GM12878 (cell line): ENCODE results near the gene FYB1. TPM values are rescaled to one million over a fixed set of nuclear protein-coding genes. Genes with fewer than 3 reads are reported as not detected.

Experiments used
- ATAC-seq: fragments of 200-7000 bp; cut with Tn5 transposase; 3 replicates; pipeline ENCODE4 v1.9.1; 2020; ENCODE audit warnings: mild to moderate bottlenecking, moderate library complexity
- BruUV-seq: library from RNA; stranded (reverse); fragments of 400-500 nt; replicated peaks from 2 replicates; lab custom pipeline; 2021; lab: Mats Ljungman, UMichigan
- CTCF ChIA-PET: fragments of 300-600 bp; sonication (Branson Sonifier 250); formaldehyde crosslinking; extraction: SDS; loops from one replicate; lab custom pipeline; 2021; ENCODE audit warnings: inconsistent platforms; lab: Yijun Ruan, JAX
- POLR2A ChIA-PET: fragments of 350-600 bp; formaldehyde crosslinking; extraction: SDS; loops from one replicate; lab custom pipeline; 2021; ENCODE audit warnings: inconsistent platforms; lab: Charles Lee
- RAD21 ChIA-PET: fragments of 300-600 bp; sonication (Branson Sonifier 250); formaldehyde crosslinking; loops from one replicate; lab custom pipeline; 2023; ENCODE audit warnings: antibody characterized with exemption; ENCODE audit not compliant: unreplicated experiment; lab: Charles Lee
- SMC1A ChIA-PET: fragments of 300-600 bp; sonication (Branson Sonifier 250); formaldehyde crosslinking; loops from one replicate; lab custom pipeline; 2023; ENCODE audit not compliant: unreplicated experiment, uncharacterized antibody; lab: Charles Lee
- DNase-seq: peaks from one replicate; pipeline ENCODE4 v3.0.0-alpha.2; 2011; ENCODE audit warnings: low read depth, low spot score
- FAIRE-seq: peaks from 3 replicates; lab custom pipeline; 2011; peaks lifted over from hg19 to GRCh38; lab: Jason Lieb, UNC
- H2AFZ ChIP-seq: 2 replicates; pipeline ENCODE4 v1.6.0; 2011; ENCODE audit warnings: low read depth, low read length, control low read depth; ENCODE audit not compliant: control insufficient read depth
- H3K27ac ChIP-seq: 2 replicates; pipeline ENCODE4 v1.5.1; 2011; ENCODE audit warnings: control low read depth; ENCODE audit not compliant: control insufficient read depth, insufficient read depth
- H3K27me3 ChIP-seq, 2 experiments: replicated peaks in 1 of 2; 2 replicates each; pipeline versions ENCODE4 v1.6.0 to v1.6.1; 2011; ENCODE audit warnings: low read length in 1 of 2; ENCODE audit not compliant: control insufficient read depth in 2 of 2, insufficient read depth in 2 of 2
- H3K36me3 ChIP-seq, 2 experiments: 2 replicates each; pipeline ENCODE4 v1.5.1; 2011; ENCODE audit warnings: low read length in 1 of 2; ENCODE audit not compliant: control insufficient read depth in 2 of 2, insufficient read depth in 2 of 2
- H3K4me1 ChIP-seq: 2 replicates; pipeline ENCODE4 v1.6.1; 2011; ENCODE audit warnings: mild to moderate bottlenecking, low read length, moderate library complexity, mixed read lengths; ENCODE audit not compliant: control insufficient read depth, insufficient read depth
- H3K4me2 ChIP-seq: 2 replicates; pipeline ENCODE4 v1.6.0; 2011; ENCODE audit warnings: control low read depth; ENCODE audit not compliant: control insufficient read depth, insufficient read depth
- H3K4me3 ChIP-seq: fragments of 200-600 bp; sonication (generic); 2 replicates; pipeline ENCODE4 v1.5.1; 2016
- H3K79me2 ChIP-seq: 2 replicates; pipeline ENCODE4 v1.6.0; 2011; ENCODE audit warnings: low read length; ENCODE audit not compliant: control insufficient read depth, insufficient read depth
- H3K9ac ChIP-seq: 2 replicates; pipeline ENCODE4 v1.8.0; 2011; ENCODE audit warnings: low read length, control low read depth, mixed read lengths; ENCODE audit not compliant: control insufficient read depth, insufficient read depth
- H3K9me3 ChIP-seq: replicated peaks from 3 replicates; pipeline ENCODE4 v1.5.1; 2011; ENCODE audit warnings: mild to moderate bottlenecking, low read length; ENCODE audit not compliant: control insufficient read depth, insufficient read depth
- H4K20me1 ChIP-seq: 2 replicates; pipeline ENCODE4 v1.6.0; 2011; ENCODE audit not compliant: control insufficient read depth, insufficient read depth
- NFYB ChIP-seq: IDR thresholded peaks from 2 replicates; pipeline ENCODE4 v1.6.1; 2011; ENCODE audit warnings: low read depth, mild to moderate bottlenecking, low read length, improper control_type of control experiment, moderate library complexity; ENCODE audit not compliant: insufficient read depth
- WGBS: methylation state at CpG from one replicate; pipeline ENCODE4 v1.1.6; 2016; ENCODE audit warnings: low lambda C conversion rate; ENCODE audit not compliant: insufficient replicate concordance, insufficient coverage; ENCODE audit errors: missing lambda C conversion rate; 5-methylcytosine and 5-hydroxymethylcytosine counted together
- in situ Hi-C: fragments of 300-500 bp; cut with MboI; formaldehyde crosslinking; loops from 9 replicates; pipeline ENCODE4 v1.14.3; 2018; ENCODE audit warnings: mixed read lengths
- intact Hi-C: fragments of 100-400 bp; cut with micrococcal nuclease; formaldehyde crosslinking; loops from one replicate; pipeline ENCODE4 v1.14.2; 2022; ENCODE audit not compliant: unreplicated experiment
- polyA plus RNA-seq, 11 experiments: library from polyadenylated mRNA; depleted of rRNA in 4 of 11; unstranded in 6 of 11; stranded (reverse) in 5 of 11; fragments of >200 nt; fragmentation: Nextera tagmentation in 4 of 11; fragmentation: Illumina TruSeq in 1 of 11; extraction: Ambion mirVana in 4 of 11; extraction: Trizol in 1 of 11; gene quantifications; 1 replicate in 1 of 11; 2 replicates in 10 of 11; pipeline versions ENCODE4 v1.2.1 to v1.2.3, GENCODE V29; 2011 to 2016; ENCODE audit warnings: inconsistent platforms in 2 of 11, missing spikeins in 2 of 11, low read depth in 1 of 11
- total RNA-seq, 4 experiments: library from RNA; depleted of rRNA in 3 of 4; stranded (reverse); fragments of >200 nt in 3 of 4; fragmentation: Illumina TruSeq in 1 of 4; extraction: Trizol in 1 of 4; gene quantifications; 2 replicates each; pipeline versions ENCODE4 v1.2.1 to v1.2.3, GENCODE V29; 2013 to 2021
- TF ChIP-seq, protein P1 (sequence below): IDR thresholded peaks from 2 replicates; pipeline ENCODE4 v1.6.1; 2011; ENCODE audit warnings: mild to moderate bottlenecking, low read depth, low read length, moderate library complexity; ENCODE audit not compliant: insufficient replicate concordance
- TF ChIP-seq, protein P2 (sequence below): fragments of 450-650 bp; IDR thresholded peaks from 2 replicates; pipeline ENCODE4 v1.6.1; 2016; ENCODE audit warnings: mild to moderate bottlenecking, moderate library complexity, borderline replicate concordance
- TF ChIP-seq, protein P3 (sequence below): IDR thresholded peaks from 2 replicates; pipeline ENCODE4 v1.6.1; 2012; ENCODE audit warnings: low read length, inconsistent platforms
- TF ChIP-seq, protein P4 (sequence below): fragments of 450-650 bp; IDR thresholded peaks from 2 replicates; pipeline ENCODE4 v1.6.1; 2017; ENCODE audit warnings: borderline replicate concordance
- TF ChIP-seq, protein P5 (sequence below): IDR thresholded peaks from 2 replicates; pipeline ENCODE4 v1.6.1; 2012; ENCODE audit warnings: low read depth, low read length, improper control_type of control experiment
- TF ChIP-seq, protein P6 (sequence below): fragments of 450-650 bp; IDR thresholded peaks from 2 replicates; pipeline ENCODE4 v1.6.1; 2017; ENCODE audit warnings: mild to moderate bottlenecking, moderate library complexity

Gene FYB1
- total and polyA plus RNA-seq, 10 of the 15 experiments (the other 5 are each of a cell fraction or from before 2014, with no cell fraction given) = 0.06 to 4.3 (median 0.25) TPM; not detected in 2

DNA sequence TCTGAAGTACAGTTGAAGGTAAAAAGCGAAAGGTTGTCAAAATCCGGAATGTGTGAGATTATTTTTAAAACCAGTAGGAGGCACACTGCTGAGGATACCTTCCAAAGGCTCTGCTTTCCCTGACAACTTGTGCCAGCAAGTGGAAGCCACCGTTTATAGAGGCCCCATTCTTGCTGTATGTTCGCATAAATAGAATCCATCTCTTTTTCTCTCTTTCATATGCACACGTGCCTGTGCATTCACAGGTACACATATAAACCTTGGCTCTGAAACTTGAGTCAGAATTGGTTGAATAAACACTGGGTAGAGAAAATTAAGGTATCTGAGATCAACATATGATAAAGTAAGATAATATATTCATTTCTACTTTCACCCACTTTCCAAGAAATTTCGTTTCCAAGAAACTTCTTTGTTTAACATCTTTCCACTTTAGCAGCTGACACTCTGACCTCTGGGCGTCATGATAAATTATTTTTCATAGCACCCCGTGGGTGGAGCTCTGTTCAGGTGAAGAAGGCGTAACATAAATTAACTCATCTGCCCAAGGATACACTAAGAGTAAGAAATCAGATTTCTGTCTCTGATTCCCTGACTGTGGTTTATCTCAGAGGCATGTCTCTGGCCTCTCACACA lies 81.4 kb downstream of the FYB1 start (continued):
- TF ChIP-seq, protein P1, sequence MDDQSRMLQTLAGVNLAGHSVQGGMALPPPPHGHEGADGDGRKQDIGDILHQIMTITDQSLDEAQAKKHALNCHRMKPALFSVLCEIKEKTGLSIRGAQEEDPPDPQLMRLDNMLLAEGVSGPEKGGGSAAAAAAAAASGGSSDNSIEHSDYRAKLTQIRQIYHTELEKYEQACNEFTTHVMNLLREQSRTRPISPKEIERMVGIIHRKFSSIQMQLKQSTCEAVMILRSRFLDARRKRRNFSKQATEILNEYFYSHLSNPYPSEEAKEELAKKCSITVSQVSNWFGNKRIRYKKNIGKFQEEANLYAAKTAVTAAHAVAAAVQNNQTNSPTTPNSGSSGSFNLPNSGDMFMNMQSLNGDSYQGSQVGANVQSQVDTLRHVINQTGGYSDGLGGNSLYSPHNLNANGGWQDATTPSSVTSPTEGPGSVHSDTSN = no peak
- TF ChIP-seq, protein P2, sequence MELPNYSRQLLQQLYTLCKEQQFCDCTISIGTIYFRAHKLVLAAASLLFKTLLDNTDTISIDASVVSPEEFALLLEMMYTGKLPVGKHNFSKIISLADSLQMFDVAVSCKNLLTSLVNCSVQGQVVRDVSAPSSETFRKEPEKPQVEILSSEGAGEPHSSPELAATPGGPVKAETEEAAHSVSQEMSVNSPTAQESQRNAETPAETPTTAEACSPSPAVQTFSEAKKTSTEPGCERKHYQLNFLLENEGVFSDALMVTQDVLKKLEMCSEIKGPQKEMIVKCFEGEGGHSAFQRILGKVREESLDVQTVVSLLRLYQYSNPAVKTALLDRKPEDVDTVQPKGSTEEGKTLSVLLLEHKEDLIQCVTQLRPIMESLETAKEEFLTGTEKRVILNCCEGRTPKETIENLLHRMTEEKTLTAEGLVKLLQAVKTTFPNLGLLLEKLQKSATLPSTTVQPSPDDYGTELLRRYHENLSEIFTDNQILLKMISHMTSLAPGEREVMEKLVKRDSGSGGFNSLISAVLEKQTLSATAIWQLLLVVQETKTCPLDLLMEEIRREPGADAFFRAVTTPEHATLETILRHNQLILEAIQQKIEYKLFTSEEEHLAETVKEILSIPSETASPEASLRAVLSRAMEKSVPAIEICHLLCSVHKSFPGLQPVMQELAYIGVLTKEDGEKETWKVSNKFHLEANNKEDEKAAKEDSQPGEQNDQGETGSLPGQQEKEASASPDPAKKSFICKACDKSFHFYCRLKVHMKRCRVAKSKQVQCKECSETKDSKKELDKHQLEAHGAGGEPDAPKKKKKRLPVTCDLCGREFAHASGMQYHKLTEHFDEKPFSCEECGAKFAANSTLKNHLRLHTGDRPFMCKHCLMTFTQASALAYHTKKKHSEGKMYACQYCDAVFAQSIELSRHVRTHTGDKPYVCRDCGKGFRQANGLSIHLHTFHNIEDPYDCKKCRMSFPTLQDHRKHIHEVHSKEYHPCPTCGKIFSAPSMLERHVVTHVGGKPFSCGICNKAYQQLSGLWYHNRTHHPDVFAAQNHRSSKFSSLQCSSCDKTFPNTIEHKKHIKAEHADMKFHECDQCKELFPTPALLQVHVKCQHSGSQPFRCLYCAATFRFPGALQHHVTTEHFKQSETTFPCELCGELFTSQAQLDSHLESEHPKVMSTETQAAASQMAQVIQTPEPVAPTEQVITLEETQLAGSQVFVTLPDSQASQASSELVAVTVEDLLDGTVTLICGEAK = no peak

DNA sequence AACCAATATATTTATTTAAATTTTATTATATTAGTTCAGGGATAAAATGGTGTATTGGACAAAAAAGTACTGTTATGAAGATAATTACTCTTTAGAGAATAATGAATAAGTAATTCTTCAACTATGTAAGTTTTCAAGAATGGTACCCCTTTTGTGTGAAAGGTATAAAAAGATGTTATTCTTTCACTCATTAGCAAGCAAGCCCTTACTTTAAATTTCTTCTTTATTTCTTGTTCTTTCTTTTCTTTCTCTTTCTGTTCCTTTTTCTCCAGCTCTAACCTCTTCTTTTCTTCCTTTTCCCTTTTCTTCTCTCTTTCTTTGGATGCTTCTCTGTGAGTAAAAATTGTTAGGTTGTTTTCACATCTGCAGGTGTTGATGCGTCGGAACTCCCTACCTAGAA lies 82.0 kb downstream of the FYB1 start:
- no peaks in the 10 kb centered on the region for H3K36me3 ChIP-seq
- no peaks in the 10 kb centered on the region for H3K9me3 ChIP-seq
- H2AFZ ChIP-seq = no peak overlapping the region
- H3K27me3 ChIP-seq = no peaks in the 10 kb centered on the region
- H3K4me2 ChIP-seq = no peak overlapping the region
- DNase-seq (no peak), FAIRE-seq (no peak), ATAC-seq (no peak)
- no peak overlapping the region for H3K27ac ChIP-seq
- no peaks in the 10 kb centered on the region for H3K79me2 ChIP-seq
- in situ Hi-C loops = no loop called here
- intact Hi-C loops = no loop called here
- ChIA-PET POLR2A (no interaction called here), CTCF (no interaction called here), SMC1A (no interaction called here), RAD21 (no interaction called here)
- WGBS = 75% methylated on average over 2 of the region's 2 CpGs
- no peak overlapping the region for H3K4me3 ChIP-seq
- H4K20me1 ChIP-seq = no peaks in the 10 kb centered on the region
- BruUV-seq = no TSS peak
- H3K9ac ChIP-seq = no peak overlapping the region
- H3K4me1 ChIP-seq = no peaks in the 10 kb centered on the region
- TF ChIP-seq NFYB = no peak
- TF ChIP-seq, protein P3, sequence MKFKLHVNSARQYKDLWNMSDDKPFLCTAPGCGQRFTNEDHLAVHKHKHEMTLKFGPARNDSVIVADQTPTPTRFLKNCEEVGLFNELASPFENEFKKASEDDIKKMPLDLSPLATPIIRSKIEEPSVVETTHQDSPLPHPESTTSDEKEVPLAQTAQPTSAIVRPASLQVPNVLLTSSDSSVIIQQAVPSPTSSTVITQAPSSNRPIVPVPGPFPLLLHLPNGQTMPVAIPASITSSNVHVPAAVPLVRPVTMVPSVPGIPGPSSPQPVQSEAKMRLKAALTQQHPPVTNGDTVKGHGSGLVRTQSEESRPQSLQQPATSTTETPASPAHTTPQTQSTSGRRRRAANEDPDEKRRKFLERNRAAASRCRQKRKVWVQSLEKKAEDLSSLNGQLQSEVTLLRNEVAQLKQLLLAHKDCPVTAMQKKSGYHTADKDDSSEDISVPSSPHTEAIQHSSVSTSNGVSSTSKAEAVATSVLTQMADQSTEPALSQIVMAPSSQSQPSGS = no peak
- TF ChIP-seq, protein P4, sequence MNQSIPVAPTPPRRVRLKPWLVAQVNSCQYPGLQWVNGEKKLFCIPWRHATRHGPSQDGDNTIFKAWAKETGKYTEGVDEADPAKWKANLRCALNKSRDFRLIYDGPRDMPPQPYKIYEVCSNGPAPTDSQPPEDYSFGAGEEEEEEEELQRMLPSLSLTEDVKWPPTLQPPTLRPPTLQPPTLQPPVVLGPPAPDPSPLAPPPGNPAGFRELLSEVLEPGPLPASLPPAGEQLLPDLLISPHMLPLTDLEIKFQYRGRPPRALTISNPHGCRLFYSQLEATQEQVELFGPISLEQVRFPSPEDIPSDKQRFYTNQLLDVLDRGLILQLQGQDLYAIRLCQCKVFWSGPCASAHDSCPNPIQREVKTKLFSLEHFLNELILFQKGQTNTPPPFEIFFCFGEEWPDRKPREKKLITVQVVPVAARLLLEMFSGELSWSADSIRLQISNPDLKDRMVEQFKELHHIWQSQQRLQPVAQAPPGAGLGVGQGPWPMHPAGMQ = no peak
- TF ChIP-seq, protein P5, sequence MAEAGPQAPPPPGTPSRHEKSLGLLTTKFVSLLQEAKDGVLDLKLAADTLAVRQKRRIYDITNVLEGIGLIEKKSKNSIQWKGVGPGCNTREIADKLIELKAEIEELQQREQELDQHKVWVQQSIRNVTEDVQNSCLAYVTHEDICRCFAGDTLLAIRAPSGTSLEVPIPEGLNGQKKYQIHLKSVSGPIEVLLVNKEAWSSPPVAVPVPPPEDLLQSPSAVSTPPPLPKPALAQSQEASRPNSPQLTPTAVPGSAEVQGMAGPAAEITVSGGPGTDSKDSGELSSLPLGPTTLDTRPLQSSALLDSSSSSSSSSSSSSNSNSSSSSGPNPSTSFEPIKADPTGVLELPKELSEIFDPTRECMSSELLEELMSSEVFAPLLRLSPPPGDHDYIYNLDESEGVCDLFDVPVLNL = no peak
- TF ChIP-seq, protein P6, sequence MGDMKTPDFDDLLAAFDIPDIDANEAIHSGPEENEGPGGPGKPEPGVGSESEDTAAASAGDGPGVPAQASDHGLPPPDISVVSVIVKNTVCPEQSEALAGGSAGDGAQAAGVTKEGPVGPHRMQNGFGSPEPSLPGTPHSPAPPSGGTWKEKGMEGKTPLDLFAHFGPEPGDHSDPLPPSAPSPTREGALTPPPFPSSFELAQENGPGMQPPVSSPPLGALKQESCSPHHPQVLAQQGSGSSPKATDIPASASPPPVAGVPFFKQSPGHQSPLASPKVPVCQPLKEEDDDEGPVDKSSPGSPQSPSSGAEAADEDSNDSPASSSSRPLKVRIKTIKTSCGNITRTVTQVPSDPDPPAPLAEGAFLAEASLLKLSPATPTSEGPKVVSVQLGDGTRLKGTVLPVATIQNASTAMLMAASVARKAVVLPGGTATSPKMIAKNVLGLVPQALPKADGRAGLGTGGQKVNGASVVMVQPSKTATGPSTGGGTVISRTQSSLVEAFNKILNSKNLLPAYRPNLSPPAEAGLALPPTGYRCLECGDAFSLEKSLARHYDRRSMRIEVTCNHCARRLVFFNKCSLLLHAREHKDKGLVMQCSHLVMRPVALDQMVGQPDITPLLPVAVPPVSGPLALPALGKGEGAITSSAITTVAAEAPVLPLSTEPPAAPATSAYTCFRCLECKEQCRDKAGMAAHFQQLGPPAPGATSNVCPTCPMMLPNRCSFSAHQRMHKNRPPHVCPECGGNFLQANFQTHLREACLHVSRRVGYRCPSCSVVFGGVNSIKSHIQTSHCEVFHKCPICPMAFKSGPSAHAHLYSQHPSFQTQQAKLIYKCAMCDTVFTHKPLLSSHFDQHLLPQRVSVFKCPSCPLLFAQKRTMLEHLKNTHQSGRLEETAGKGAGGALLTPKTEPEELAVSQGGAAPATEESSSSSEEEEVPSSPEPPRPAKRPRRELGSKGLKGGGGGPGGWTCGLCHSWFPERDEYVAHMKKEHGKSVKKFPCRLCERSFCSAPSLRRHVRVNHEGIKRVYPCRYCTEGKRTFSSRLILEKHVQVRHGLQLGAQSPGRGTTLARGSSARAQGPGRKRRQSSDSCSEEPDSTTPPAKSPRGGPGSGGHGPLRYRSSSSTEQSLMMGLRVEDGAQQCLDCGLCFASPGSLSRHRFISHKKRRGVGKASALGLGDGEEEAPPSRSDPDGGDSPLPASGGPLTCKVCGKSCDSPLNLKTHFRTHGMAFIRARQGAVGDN = no peak
